Choroid plexus epithelial cell (primary cell): ENCODE measurements around the gene ABLIM2.

Source experiments
- DNase-seq: peaks from one replicate; pipeline ENCODE4 v3.0.0-alpha.2; 2010; ENCODE audit warnings: low read depth
- H3K4me3 ChIP-seq: 2 replicates; pipeline ENCODE4 v1.5.1; 2011; ENCODE audit warnings: low read depth, mild to moderate bottlenecking, control low read depth, low read length, moderate library complexity
- CTCF ChIP-seq: conservative IDR thresholded peaks from 2 replicates; pipeline ENCODE4 v1.5.1; 2011; ENCODE audit warnings: low read depth, mild to moderate bottlenecking, control low read depth, inconsistent platforms, low read length, moderate library complexity

The ABLIM2 gene

GRCh38 chr4:8115203-8115520 is 43.5 kb downstream of the ABLIM2 start:
- TF ChIP-seq CTCF, result no peak
- no peak for DNase-seq
- H3K4me3 ChIP-seq, result no peak overlapping the region

- no peak for TF ChIP-seq CTCF
- H3K4me3 ChIP-seq, result no peak overlapping the region
- no peak for DNase-seq
These were observed 44.0 kb downstream of the ABLIM2 start for GRCh38 chr4:8114456-8115202.

- H3K4me3 ChIP-seq, result no peak overlapping the region
- TF ChIP-seq CTCF, result no peak
- DNase-seq, result no peak
These were observed 44.8 kb downstream of the ABLIM2 start for GRCh38 chr4:8113611-8114377.

GRCh38 chr4:8112672-8113071 is 45.9 kb downstream of the ABLIM2 start:
- TF ChIP-seq CTCF, result no peak
- no peak overlapping the region for H3K4me3 ChIP-seq
- no peak for DNase-seq

GRCh38 chr4:8112036-8112576 is 46.5 kb downstream of the ABLIM2 start:
- no peak overlapping the region for H3K4me3 ChIP-seq
- TF ChIP-seq CTCF, result no peak
- DNase-seq, result no peak

GRCh38 chr4:8110071-8110986 is 48.3 kb downstream of the ABLIM2 start:
- DNase-seq, result peak; percentile 41
- TF ChIP-seq CTCF, result peak; percentile 28
- H3K4me3 ChIP-seq, result no peak overlapping the region
